Keratinocyte (primary cell): ENCODE data around the gene GTF3C5. TPM values are rescaled to one million over a fixed set of nuclear protein-coding genes. Genes with fewer than 3 reads are reported as not detected.

Experiments used
- DNase-seq: peaks from one replicate; pipeline ENCODE4 v3.0.0-alpha.2; 2011; ENCODE audit warnings: low read depth, missing footprints, low spot score
- FAIRE-seq: peaks from 2 replicates; lab custom pipeline; 2011; peaks lifted over from hg19 to GRCh38; lab: Jason Lieb, UNC
- H2AFZ ChIP-seq: 2 replicates; pipeline ENCODE4 v1.6.0; 2012; ENCODE audit warnings: low read length, control low read depth, inconsistent platforms; ENCODE audit not compliant: control insufficient read depth
- H3K27ac ChIP-seq: 2 replicates; pipeline ENCODE4 v1.5.1; 2011; ENCODE audit warnings: low read length; ENCODE audit not compliant: control insufficient read depth, insufficient read depth
- H3K27me3 ChIP-seq: 3 replicates; pipeline ENCODE4 v1.6.0; 2011; ENCODE audit warnings: low read length; ENCODE audit not compliant: control insufficient read depth, insufficient read depth; ENCODE audit errors: extremely low read depth
- H3K36me3 ChIP-seq, 2 experiments: 2 replicates in 1 of 2; 3 replicates in 1 of 2; pipeline ENCODE4 v1.5.1; 2011; ENCODE audit warnings: low read length in 2 of 2, mild to moderate bottlenecking in 1 of 2; ENCODE audit not compliant: control insufficient read depth in 2 of 2, insufficient read depth in 2 of 2; ENCODE audit errors: extremely low read depth in 1 of 2
- H3K4me1 ChIP-seq: 3 replicates; pipeline ENCODE4 v1.5.1; 2011; ENCODE audit warnings: low read length; ENCODE audit not compliant: control insufficient read depth, insufficient read depth; ENCODE audit errors: extremely low read depth
- H3K4me2 ChIP-seq: 3 replicates; pipeline ENCODE4 v1.6.0; 2011; ENCODE audit warnings: low read depth, low read length; ENCODE audit not compliant: control insufficient read depth, insufficient read depth; ENCODE audit errors: extremely low read depth
- H3K4me3 ChIP-seq, 3 experiments: fragments of 200-600 bp in 1 of 3; sonication (generic) in 1 of 3; 2 replicates in 2 of 3; 3 replicates in 1 of 3; pipeline ENCODE4 v1.5.1; 2011 to 2016; ENCODE audit warnings: low read length in 3 of 3, mild to moderate bottlenecking in 3 of 3, control low read depth in 2 of 3, inconsistent platforms in 1 of 3, low read depth in 1 of 3, mixed read lengths in 1 of 3, mixed run types in 1 of 3, moderate library complexity in 1 of 3; ENCODE audit not compliant: control insufficient read depth in 2 of 3, insufficient read depth in 2 of 3; ENCODE audit errors: extremely low read depth in 1 of 3
- H3K79me2 ChIP-seq: 2 replicates; pipeline ENCODE4 v1.6.0; 2012; ENCODE audit warnings: low read length; ENCODE audit not compliant: control insufficient read depth, insufficient read depth
- H3K9ac ChIP-seq: 3 replicates; pipeline ENCODE4 v1.6.0; 2011; ENCODE audit warnings: low read length; ENCODE audit not compliant: control insufficient read depth, insufficient read depth; ENCODE audit errors: extremely low read depth
- H3K9me1 ChIP-seq: 3 replicates; pipeline ENCODE4 v1.6.0; 2011; ENCODE audit warnings: low read length; ENCODE audit not compliant: control insufficient read depth, insufficient read depth; ENCODE audit errors: extremely low read depth
- H3K9me3 ChIP-seq: 2 replicates; pipeline ENCODE4 v1.5.1; 2012; ENCODE audit warnings: low read depth, low read length; ENCODE audit not compliant: control insufficient read depth
- H4K20me1 ChIP-seq: 3 replicates; pipeline ENCODE4 v1.6.0; 2011; ENCODE audit warnings: low read length; ENCODE audit not compliant: control insufficient read depth, insufficient read depth; ENCODE audit errors: extremely low read depth
- EZH2 ChIP-seq: IDR thresholded peaks from one replicate; pipeline ENCODE4 v1.6.1; 2012; ENCODE audit warnings: inconsistent platforms, mild to moderate bottlenecking, low read length, moderate library complexity
- dilution Hi-C: fragments of 300-500 bp; cut with MboI; formaldehyde crosslinking; loops from one replicate; pipeline ENCODE4 v1.7.0; 2020; ENCODE audit warnings: low sequenced_read_pairs; ENCODE audit not compliant: extremely low pct_ligation_motif_present
- polyA plus RNA-seq, 5 experiments: library from polyadenylated mRNA; depleted of rRNA in 3 of 5; stranded (reverse) in 3 of 5; stranded (forward) in 1 of 5; unstranded in 1 of 5; fragments of >200 nt; gene quantifications; 1 replicate in 1 of 5; 2 replicates in 3 of 5; 3 replicates in 1 of 5; pipeline versions ENCODE4 v1.2.1 to v1.2.3, GENCODE V29; 2011 to 2012; ENCODE audit warnings: missing spikeins in 2 of 5, low read depth in 1 of 5, low replicate concordance in 1 of 5
- TF ChIP-seq, protein P1 (sequence below), 3 experiments: IDR thresholded peaks in 1 of 3; conservative IDR thresholded peaks in 1 of 3; optimal IDR thresholded peaks in 1 of 3; 2 replicates in 2 of 3; 3 replicates in 1 of 3; pipeline versions ENCODE3 to v1.5.1; 2011; ENCODE audit warnings: low read length in 3 of 3, mild to moderate bottlenecking in 3 of 3, moderate library complexity in 2 of 3, control low read depth in 1 of 3, inconsistent platforms in 1 of 3; ENCODE audit not compliant: insufficient read depth in 2 of 3; ENCODE audit errors: extremely low read depth in 1 of 3

GTF3C5 gene
- polyA plus RNA-seq, 1 donor (not counting 4 experiments of a cell fraction or from before 2014, with no cell fraction given), result 37.2 TPM

- Histone ChIP-seq H3K27me3 (peaks cover 50% of the 10 kb centered on the region), H3K9me3 (no peaks in the 10 kb centered on the region), H3K4me1 (peaks cover 5% of the 10 kb centered on the region), H3K36me3 (no peaks in the 10 kb centered on the region), H2AFZ (no peak overlapping the region), H3K4me3 (no peak overlapping the region), H3K27ac (no peak overlapping the region), H3K4me2 (no peak overlapping the region), H3K9me1 (no peaks in the 10 kb centered on the region), H3K9ac (no peak overlapping the region), H4K20me1 (no peaks in the 10 kb centered on the region), H3K79me2 (no peaks in the 10 kb centered on the region)
- DNase-seq, result no peak
- TF ChIP-seq EZH2, result no peak
- TF ChIP-seq, protein P1, sequence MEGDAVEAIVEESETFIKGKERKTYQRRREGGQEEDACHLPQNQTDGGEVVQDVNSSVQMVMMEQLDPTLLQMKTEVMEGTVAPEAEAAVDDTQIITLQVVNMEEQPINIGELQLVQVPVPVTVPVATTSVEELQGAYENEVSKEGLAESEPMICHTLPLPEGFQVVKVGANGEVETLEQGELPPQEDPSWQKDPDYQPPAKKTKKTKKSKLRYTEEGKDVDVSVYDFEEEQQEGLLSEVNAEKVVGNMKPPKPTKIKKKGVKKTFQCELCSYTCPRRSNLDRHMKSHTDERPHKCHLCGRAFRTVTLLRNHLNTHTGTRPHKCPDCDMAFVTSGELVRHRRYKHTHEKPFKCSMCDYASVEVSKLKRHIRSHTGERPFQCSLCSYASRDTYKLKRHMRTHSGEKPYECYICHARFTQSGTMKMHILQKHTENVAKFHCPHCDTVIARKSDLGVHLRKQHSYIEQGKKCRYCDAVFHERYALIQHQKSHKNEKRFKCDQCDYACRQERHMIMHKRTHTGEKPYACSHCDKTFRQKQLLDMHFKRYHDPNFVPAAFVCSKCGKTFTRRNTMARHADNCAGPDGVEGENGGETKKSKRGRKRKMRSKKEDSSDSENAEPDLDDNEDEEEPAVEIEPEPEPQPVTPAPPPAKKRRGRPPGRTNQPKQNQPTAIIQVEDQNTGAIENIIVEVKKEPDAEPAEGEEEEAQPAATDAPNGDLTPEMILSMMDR (optimal IDR thresholded peaks at IDR 0.05 in 1 of 3, IDR thresholded peaks at IDR 0.05 in 1 of 3, conservative IDR thresholded peaks at IDR 0.05 in 1 of 3; ENCODE audit: extremely low read depth in 1 of 3, insufficient read depth in 2 of 3, low read length in 3 of 3), result no peak
- dilution Hi-C loops, result no loop called here
- FAIRE-seq, result no peak
These were observed 44.7 kb upstream of the GTF3C5 start for GRCh38 chr9:132986114-132986513.

- Histone ChIP-seq H3K9ac (no peak overlapping the region), H3K9me3 (no peaks in the 10 kb centered on the region), H3K9me1 (no peaks in the 10 kb centered on the region), H3K4me3 (no peak overlapping the region), H3K79me2 (no peaks in the 10 kb centered on the region), H2AFZ (no peak overlapping the region), H3K4me2 (no peak overlapping the region), H3K4me1 (peaks cover 5% of the 10 kb centered on the region), H3K27me3 (peaks cover 44% of the 10 kb centered on the region), H4K20me1 (no peaks in the 10 kb centered on the region), H3K27ac (no peak overlapping the region), H3K36me3 (no peaks in the 10 kb centered on the region)
- dilution Hi-C loops, result no loop called here
- DNase-seq, result no peak
- TF ChIP-seq, protein P1 (optimal IDR thresholded peaks at IDR 0.05 in 1 of 3, IDR thresholded peaks at IDR 0.05 in 1 of 3, conservative IDR thresholded peaks at IDR 0.05 in 1 of 3; ENCODE audit: extremely low read depth in 1 of 3, insufficient read depth in 2 of 3, low read length in 3 of 3), result no peak
- no peak for TF ChIP-seq EZH2
- no peak for FAIRE-seq
These were observed 43.9 kb upstream of the GTF3C5 start for GRCh38 chr9:132986640-132987620.
